SJSA1 (cell line): ENCODE measurements around the gene DLGAP3. TPM values are rescaled to one million over a fixed set of nuclear protein-coding genes. Genes with fewer than 3 reads are reported as not detected.
A peak's percentile ranks its signal among the peaks of the same experiment; 100 is the strongest.
"Not testable (repeated sequence)": the region's sequence is repeated elsewhere in the genome, so short reads cannot be mapped to it uniquely, and the experiment has no call there.

Experiments
- DNase-seq, 2 experiments: peaks; one replicate each; pipeline ENCODE4 v3.0.0-alpha.2; 2015 to 2020; ENCODE audit warnings: low spot score in 2 of 2, low read depth in 1 of 2
- H3K27ac ChIP-seq: fragments of 250-450 bp; sonication (Bioruptor Pico); 2 replicates; pipeline ENCODE4 v1.5.1; 2020; ENCODE audit warnings: mild to moderate bottlenecking, moderate library complexity
- H3K27me3 ChIP-seq: fragments of 250-450 bp; sonication (Bioruptor Pico); replicated peaks from 2 replicates; pipeline ENCODE4 v1.5.1; 2020; ENCODE audit warnings: mild to moderate bottlenecking, moderate library complexity
- H3K36me3 ChIP-seq: fragments of 250-450 bp; sonication (Bioruptor Pico); 2 replicates; pipeline ENCODE4 v1.5.1; 2020; ENCODE audit warnings: mild to moderate bottlenecking
- H3K4me1 ChIP-seq: fragments of 250-450 bp; sonication (Bioruptor Pico); replicated peaks from 2 replicates; pipeline ENCODE4 v1.6.1; 2021; ENCODE audit warnings: mild to moderate bottlenecking
- H3K4me3 ChIP-seq: fragments of 250-450 bp; sonication (Bioruptor Pico); 2 replicates; pipeline ENCODE4 v1.5.1; 2020; ENCODE audit warnings: mild to moderate bottlenecking
- H3K9me3 ChIP-seq: fragments of 250-450 bp; sonication (Bioruptor Pico); replicated peaks from 2 replicates; pipeline ENCODE4 v1.5.1; 2020; ENCODE audit warnings: mild to moderate bottlenecking
- total RNA-seq: library from RNA; depleted of rRNA; stranded (reverse); fragments of >200 nt; shearing (Covaris generic); gene quantifications from 2 replicates; pipeline ENCODE4 v1.2.3, GENCODE V29; 2014; rRNA removed

DLGAP3 gene, protein sequence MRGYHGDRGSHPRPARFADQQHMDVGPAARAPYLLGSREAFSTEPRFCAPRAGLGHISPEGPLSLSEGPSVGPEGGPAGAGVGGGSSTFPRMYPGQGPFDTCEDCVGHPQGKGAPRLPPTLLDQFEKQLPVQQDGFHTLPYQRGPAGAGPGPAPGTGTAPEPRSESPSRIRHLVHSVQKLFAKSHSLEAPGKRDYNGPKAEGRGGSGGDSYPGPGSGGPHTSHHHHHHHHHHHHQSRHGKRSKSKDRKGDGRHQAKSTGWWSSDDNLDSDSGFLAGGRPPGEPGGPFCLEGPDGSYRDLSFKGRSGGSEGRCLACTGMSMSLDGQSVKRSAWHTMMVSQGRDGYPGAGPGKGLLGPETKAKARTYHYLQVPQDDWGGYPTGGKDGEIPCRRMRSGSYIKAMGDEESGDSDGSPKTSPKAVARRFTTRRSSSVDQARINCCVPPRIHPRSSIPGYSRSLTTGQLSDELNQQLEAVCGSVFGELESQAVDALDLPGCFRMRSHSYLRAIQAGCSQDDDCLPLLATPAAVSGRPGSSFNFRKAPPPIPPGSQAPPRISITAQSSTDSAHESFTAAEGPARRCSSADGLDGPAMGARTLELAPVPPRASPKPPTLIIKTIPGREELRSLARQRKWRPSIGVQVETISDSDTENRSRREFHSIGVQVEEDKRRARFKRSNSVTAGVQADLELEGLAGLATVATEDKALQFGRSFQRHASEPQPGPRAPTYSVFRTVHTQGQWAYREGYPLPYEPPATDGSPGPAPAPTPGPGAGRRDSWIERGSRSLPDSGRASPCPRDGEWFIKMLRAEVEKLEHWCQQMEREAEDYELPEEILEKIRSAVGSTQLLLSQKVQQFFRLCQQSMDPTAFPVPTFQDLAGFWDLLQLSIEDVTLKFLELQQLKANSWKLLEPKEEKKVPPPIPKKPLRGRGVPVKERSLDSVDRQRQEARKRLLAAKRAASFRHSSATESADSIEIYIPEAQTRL
- not detected in 2 replicates for total RNA-seq

DNA sequence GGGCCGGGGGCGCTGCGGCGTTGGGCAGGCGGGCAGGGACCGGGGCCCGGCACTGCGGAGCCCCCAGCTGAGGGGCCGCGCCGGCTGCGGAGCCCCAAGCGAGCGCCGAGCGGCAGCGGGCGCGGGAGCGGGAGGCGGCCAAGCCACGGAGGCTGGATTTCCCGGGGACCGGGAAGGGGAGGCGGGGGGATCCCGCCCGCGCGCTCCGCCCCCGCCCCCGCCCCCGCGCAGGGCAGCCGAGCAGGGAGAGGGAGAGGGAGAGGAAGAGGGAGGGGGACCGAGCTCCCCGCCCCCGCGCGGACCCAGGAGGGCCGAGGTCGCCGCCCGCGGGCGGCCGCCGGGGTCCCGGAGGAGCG, at the start of gene DLGAP3:
DLGAP3 (minus strand) TSS at position 154 of the 356 bp plus-strand sequence. CDS start 24,267 bp downstream, outside the sequence.
- Histone ChIP-seq H3K27me3 (peaks cover 60% of the 10 kb centered on the region), H3K4me3 (peak within 1 kb of the TSS; percentile 23)
- DNase-seq = peak in 1 of 2 experiments; percentile 22

DNA sequence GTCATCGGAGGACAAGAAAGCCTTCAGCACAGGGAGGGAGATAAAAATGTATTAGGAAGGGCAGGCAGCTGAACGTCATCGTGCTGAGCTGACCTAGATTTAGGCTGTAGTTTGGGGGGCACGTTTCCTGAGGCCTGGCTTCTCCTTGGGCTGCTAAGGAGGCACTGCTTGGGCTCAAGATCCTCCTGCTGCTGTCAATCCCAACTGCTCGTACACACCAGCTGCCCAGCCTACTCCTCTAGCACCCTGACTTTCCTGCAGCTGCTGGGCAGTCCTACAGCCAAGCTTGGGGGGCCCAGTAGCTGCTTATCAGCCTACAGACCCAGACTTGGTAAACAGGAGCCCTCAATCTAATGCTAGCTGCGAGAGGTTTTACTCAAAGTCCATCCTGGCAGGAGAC, 49.5 kb upstream of the DLGAP3 start:
- Histone ChIP-seq H3K4me3 (no peak overlapping the region), H3K27me3 (no peaks in the 10 kb centered on the region), H3K27ac (no peak overlapping the region), H3K4me1 (peaks cover 4% of the 10 kb centered on the region), H3K36me3 (peaks cover 5% of the 10 kb centered on the region; the same call in 1 of the 2 replicates), H3K9me3 (no peaks in the 10 kb centered on the region)
- no peak for DNase-seq

More for the DNA sequence above, at the start of gene DLGAP3:
- Histone ChIP-seq H3K36me3 (no peaks in the 10 kb centered on the region), H3K4me1 (peaks cover 14% of the 10 kb centered on the region), H3K27ac (no peak within 1 kb of the TSS), H3K9me3 (no peaks in the 10 kb centered on the region)

DNA sequence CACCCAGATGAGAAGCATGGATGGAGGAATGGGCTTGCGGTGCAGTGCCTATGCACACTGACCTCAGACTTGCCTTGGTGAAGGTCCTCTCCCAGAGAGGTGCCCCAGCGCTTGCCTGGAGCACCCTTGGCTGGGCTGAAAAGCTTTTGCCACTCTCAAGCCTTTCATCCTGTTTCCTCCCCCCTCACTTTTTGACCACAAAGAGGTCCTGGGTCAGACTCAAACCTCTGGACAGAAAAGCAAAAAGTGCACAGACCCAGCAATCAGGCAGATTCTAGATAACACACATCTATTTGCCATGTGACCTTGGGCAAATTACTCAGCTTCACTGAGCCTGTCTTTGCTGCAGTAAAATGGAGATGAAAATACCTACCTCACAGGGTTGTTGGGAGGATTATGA, 48.4 kb upstream of the DLGAP3 start:
- no peaks in the 10 kb centered on the region for H3K9me3 ChIP-seq
- no peaks in the 10 kb centered on the region for H3K4me1 ChIP-seq
- H3K4me3 ChIP-seq = no peak overlapping the region
- no peaks in the 10 kb centered on the region for H3K27me3 ChIP-seq
- DNase-seq = no peak
- H3K36me3 ChIP-seq = peaks cover 5% of the 10 kb centered on the region; the same call in 1 of the 2 replicates
- no peak overlapping the region for H3K27ac ChIP-seq

DNA sequence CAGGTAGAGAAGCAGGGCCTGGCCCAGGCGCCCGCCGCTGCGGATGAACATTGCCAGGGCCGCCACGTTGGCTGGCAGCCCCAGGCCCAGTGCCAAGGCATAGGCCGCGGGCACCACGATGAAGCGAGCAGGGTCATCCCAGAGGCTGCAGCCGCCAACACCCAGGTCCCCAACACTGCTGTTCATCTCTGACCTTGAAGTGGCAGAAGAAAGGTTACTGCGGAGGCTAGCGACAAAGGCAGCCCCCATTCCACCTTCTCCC, 47.7 kb upstream of the DLGAP3 start:
- H3K9me3 ChIP-seq = no peaks in the 10 kb centered on the region
- no peak for DNase-seq
- no peak overlapping the region for H3K4me3 ChIP-seq
- H3K36me3 ChIP-seq = peaks cover 5% of the 10 kb centered on the region; the same call in 1 of the 2 replicates
- H3K27ac ChIP-seq = no peak overlapping the region
- H3K4me1 ChIP-seq = no peaks in the 10 kb centered on the region
- no peaks in the 10 kb centered on the region for H3K27me3 ChIP-seq

DNA sequence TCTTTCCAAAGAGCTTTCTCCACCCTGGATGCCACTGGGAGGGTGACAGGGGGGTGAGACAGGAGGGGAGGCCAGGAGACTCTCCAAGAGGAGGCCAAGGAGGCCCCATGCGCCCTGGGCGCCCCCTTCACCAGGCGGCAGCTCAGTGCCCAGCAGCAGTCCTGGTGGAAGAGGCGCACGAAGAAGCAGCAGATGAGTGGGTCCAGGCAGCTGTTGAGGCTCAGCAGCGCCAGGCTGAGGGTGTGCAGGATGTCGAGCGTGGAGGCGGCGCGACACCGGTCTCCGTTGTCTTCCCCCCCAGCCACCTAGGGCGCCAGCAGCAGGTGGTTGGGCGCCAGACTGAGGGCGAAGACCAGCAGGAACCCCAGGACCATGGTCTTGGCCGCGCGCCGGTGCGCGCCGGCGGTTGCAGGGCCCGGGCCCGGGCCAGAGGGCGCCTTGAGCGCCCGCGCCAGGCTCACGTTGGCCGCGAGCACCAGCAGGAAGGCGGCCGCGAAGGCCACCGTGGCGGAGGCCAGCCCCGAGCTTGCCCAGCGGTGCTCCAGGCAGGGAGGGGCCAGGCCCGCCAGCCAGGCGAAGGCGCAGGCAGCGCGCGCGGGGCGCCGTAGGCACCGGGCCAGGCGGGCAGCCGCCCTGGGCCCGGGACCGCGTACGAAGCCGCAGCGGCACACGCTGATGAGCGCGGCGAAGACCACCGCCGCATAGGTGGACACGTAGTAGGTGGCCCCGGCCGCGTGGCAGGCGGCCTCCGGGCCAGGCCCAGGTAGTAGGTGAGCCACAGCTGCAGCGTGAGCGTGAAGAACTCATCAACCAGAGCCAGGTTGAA, 47.1 kb upstream of the DLGAP3 start:
- no peaks in the 10 kb centered on the region for H3K27me3 ChIP-seq
- no peak for DNase-seq
- H3K4me1 ChIP-seq = no peaks in the 10 kb centered on the region
- peaks cover under 1% of the 10 kb centered on the region; the same call in 1 of the 2 replicates for H3K36me3 ChIP-seq
- H3K4me3 ChIP-seq = no peak overlapping the region
- H3K27ac ChIP-seq = no peak overlapping the region
- H3K9me3 ChIP-seq = no peaks in the 10 kb centered on the region

DNA sequence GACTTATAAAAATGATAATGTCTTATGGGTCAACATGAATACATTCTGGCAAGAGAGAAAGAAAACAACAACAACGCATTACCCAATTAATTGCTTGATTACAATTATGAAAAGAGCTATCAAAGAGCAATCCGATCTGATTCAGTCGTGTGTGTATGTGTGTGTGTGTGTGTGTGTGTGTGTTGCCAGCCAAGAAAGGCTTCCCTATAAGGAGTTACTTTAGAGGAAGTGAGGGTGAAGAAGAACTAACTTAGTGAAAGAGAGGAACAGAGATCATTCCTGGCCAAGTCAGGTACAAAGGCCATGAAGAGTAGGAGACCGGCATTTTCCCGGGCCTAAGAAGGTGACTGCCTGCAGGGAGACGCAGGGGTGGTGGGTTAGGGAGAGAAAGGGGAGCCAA, 46.3 kb upstream of the DLGAP3 start:
- H3K27me3 ChIP-seq = no peaks in the 10 kb centered on the region
- H3K9me3 ChIP-seq = no peaks in the 10 kb centered on the region
- no peak overlapping the region for H3K27ac ChIP-seq
- no peaks in the 10 kb centered on the region for H3K36me3 ChIP-seq
- H3K4me1 ChIP-seq = no peaks in the 10 kb centered on the region
- no peak for DNase-seq
- no peak overlapping the region for H3K4me3 ChIP-seq

DNA sequence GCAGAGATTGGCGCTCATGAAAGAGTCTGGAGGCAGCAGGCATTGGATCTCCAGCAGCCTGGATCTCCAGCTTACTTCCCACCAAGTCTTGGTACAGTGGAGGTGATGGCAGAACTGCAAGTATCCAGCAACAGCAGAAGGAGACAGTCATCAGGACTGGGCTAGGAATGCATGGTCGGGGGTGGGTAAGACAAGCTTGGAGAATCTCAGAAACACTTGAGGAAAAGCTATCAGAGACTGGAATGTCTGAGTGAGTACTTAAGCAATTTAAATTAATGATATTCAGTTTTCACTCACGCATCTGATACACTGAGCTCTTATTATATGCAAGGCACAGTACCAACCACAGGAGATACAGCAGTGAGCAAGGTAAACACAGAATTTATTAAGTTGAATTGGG, 45.9 kb upstream of the DLGAP3 start:
- Histone ChIP-seq H3K27ac (no peak overlapping the region), H3K27me3 (no peaks in the 10 kb centered on the region), H3K4me3 (no peak overlapping the region), H3K9me3 (no peaks in the 10 kb centered on the region), H3K36me3 (no peaks in the 10 kb centered on the region), H3K4me1 (no peaks in the 10 kb centered on the region)
- no peak for DNase-seq

DNA sequence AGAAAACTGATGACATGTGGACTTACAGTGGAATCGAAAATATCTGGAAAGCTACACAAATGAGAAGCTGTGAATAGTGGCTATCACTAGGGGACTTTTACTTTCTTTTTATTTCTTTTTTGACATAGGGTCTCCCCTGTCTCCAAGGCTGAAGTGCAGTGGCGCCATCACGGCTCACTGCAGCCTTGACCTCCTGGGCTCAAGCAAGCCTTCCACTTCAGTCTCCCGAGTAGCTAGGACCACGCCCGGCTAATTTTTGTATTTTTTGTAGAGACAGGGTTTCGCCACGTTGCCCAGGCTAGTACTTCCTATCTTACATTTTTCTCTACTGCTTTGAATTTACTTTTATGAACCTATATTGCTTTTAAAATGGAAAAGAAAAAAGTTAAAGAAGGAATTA, 45.2 kb upstream of the DLGAP3 start:
- Histone ChIP-seq H3K27ac (no peak overlapping the region), H3K4me3 (no peak overlapping the region), H3K36me3 (no peaks in the 10 kb centered on the region), H3K9me3 (no peaks in the 10 kb centered on the region), H3K27me3 (no peaks in the 10 kb centered on the region), H3K4me1 (no peaks in the 10 kb centered on the region)
- DNase-seq = no peak

DNA sequence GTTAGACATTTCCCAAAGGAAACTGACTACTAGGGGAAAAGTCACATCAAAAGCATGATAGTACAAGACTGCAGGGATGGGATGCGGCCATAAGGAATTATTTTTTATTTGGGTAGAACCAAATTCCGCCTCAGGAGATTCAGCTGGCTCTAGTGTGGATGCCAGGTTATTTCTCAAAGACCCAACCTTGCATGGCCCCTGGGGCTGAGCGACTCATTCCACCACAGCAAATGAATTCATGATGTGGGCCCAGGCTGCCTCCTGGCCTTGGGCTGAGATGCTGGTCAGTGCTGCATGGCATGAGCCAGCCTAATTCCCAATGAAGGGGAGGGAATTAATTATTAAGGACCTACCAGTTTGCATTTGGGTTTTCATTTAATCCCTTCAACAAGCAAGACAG, 43.9 kb upstream of the DLGAP3 start:
- Histone ChIP-seq H3K27me3 (no peaks in the 10 kb centered on the region), H3K4me1 (no peaks in the 10 kb centered on the region), H3K4me3 (no peak overlapping the region), H3K36me3 (no peaks in the 10 kb centered on the region), H3K9me3 (no peaks in the 10 kb centered on the region), H3K27ac (no peak overlapping the region)
- DNase-seq = no peak

DNA sequence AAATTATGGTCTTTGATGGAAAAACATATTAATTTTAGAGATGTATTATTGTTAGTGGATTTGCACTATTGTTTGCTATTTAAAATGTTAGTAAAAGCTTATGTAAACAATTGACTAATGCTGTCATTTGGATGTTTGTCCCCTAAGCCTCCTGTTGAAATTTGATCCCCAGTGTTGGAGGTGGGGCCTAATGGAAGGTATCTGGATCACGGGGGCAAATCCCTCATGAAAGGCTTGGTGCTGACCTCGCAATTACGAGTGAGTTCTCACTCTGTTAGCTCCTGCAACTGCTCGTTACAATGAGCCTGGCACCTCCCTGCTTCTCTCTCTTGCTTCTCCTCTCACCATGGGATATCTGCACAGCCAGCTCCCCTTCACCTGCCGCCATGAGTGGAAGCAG, 41.4 kb upstream of the DLGAP3 start:
- H3K36me3 ChIP-seq = no peaks in the 10 kb centered on the region
- no peaks in the 10 kb centered on the region for H3K27me3 ChIP-seq
- DNase-seq = no peak
- no peak overlapping the region for H3K27ac ChIP-seq
- H3K4me3 ChIP-seq = no peak overlapping the region
- H3K4me1 ChIP-seq = no peaks in the 10 kb centered on the region
- H3K9me3 ChIP-seq = no peaks in the 10 kb centered on the region

DNA sequence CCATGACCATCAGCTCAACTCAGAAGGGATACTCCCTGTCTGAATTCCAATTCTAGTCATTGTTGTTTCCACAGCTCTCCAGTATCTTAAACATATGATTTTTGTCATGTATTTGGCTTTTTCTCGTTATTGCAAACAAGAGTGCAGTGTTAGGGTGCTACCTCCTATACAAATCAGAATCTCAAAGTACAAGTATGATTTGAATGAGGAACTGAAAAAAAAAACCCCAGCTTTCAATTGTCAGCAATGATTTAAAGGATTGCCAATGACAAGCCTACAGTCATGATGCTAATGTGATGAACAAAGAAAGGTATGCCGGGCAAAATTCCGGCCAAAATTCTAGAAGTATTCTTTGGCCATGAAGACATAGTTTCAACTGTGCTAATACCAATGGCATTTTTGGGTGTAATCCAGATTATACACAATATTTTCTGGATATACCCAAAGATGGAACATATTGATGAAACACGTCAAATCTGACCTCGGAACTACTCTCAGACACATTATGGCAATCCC, 40.8 kb upstream of the DLGAP3 start:
- Histone ChIP-seq H3K4me3 (no peak overlapping the region), H3K4me1 (no peaks in the 10 kb centered on the region), H3K27me3 (no peaks in the 10 kb centered on the region), H3K9me3 (no peaks in the 10 kb centered on the region), H3K36me3 (no peaks in the 10 kb centered on the region), H3K27ac (no peak overlapping the region)
- DNase-seq = no peak

DNA sequence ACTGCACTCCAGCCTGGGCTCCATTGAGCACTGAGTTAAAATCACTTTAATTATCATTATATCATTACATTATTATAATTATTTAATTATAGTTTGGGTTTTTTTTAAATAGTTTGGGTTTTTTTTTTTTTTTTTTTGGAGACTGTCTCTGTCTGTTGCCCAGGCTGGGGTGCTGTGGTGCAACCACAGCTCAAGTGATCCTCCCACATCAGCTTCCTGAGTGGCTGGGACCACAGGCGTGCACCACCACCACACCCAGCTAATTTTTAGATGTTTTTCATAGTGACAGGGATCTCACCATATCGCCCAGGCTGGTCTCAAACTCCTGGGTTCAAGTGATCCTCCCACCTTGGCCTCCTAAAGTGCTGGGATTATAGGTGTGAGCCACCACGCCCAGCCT, 38.8 kb upstream of the DLGAP3 start:
- H3K27me3 ChIP-seq, H3K4me1 ChIP-seq, H3K4me3 ChIP-seq, H3K27ac ChIP-seq, H3K36me3 ChIP-seq, DNase-seq, H3K9me3 ChIP-seq: not testable (repeated sequence)

DNA sequence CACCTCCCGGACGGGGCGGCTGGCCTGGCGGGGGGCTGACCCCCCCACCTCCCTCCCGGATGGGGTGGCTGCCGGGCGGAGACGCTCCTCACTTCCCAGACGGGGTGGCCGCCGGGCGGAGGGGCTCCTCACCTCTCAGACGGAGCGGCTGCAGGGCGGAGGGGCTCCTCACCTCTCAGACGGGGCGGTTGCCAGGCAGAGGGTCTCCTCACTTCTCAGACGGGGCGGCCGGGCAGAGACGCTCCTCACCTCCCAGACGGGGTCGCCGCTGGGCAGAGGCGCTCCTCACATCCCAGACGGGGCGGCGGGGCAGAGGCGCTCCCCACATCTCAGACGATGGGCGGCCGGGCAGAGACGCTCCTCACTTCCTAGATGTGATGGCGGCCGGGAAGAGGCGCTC, 38.2 kb upstream of the DLGAP3 start:
- H3K27me3 ChIP-seq, H3K9me3 ChIP-seq, H3K4me1 ChIP-seq, H3K27ac ChIP-seq, DNase-seq, H3K36me3 ChIP-seq, H3K4me3 ChIP-seq: not testable (repeated sequence)
